ENCODE data around the gene RPTOR.

Gene RPTOR

GRCh38 chr17:80774146-80774545 lies 229.5 kb downstream of the RPTOR start:
- DNase-seq (ENCODE audit: low read depth in 4 of 4, low spot score in 1 of 4): no peak

GRCh38 chr17:80774643-80775281 lies 230.1 kb downstream of the RPTOR start:
- DNase-seq (ENCODE audit: low read depth in 4 of 4, low spot score in 1 of 4): no peak

- no peak for DNase-seq (ENCODE audit: low read depth in 4 of 4, low spot score in 1 of 4)
Observed at GRCh38 chr17:80775863-80776262, 231.2 kb downstream of the RPTOR start.

- DNase-seq (ENCODE audit: low read depth in 4 of 4, low spot score in 1 of 4): no peak
Observed at GRCh38 chr17:80777274-80777673, 232.6 kb downstream of the RPTOR start.

GRCh38 chr17:80778716-80779115 lies 234.1 kb downstream of the RPTOR start:
- no peak for DNase-seq (ENCODE audit: low read depth in 4 of 4, low spot score in 1 of 4)

- DNase-seq (ENCODE audit: low read depth in 4 of 4, low spot score in 1 of 4): no peak
Observed at GRCh38 chr17:80779336-80779735, 234.7 kb downstream of the RPTOR start.

GRCh38 chr17:80779961-80780380 lies 235.3 kb downstream of the RPTOR start:
- DNase-seq (ENCODE audit: low read depth in 4 of 4, low spot score in 1 of 4): no peak

- DNase-seq (ENCODE audit: low read depth in 4 of 4, low spot score in 1 of 4): no peak
Observed at GRCh38 chr17:80780381-80781198, 236.0 kb downstream of the RPTOR start.

- DNase-seq (ENCODE audit: low read depth in 4 of 4, low spot score in 1 of 4): no peak
Observed at GRCh38 chr17:80781211-80781610, 236.6 kb downstream of the RPTOR start.

GRCh38 chr17:80781807-80782277 lies 237.2 kb downstream of the RPTOR start:
- DNase-seq (ENCODE audit: low read depth in 4 of 4, low spot score in 1 of 4): no peak

GRCh38 chr17:80782536-80783427 lies 238.1 kb downstream of the RPTOR start:
- no peak for DNase-seq (ENCODE audit: low read depth in 4 of 4, low spot score in 1 of 4)

- no peak for DNase-seq (ENCODE audit: low read depth in 4 of 4, low spot score in 1 of 4)
Observed at GRCh38 chr17:80783486-80783885, 238.8 kb downstream of the RPTOR start.

- DNase-seq (ENCODE audit: low read depth in 4 of 4, low spot score in 1 of 4): no peak
Observed at GRCh38 chr17:80783971-80784370, 239.3 kb downstream of the RPTOR start.

- no peak for DNase-seq (ENCODE audit: low read depth in 4 of 4, low spot score in 1 of 4)
Observed at GRCh38 chr17:80785477-80786178, 241.0 kb downstream of the RPTOR start.

- no peak for DNase-seq (ENCODE audit: low read depth in 4 of 4, low spot score in 1 of 4)
Observed at GRCh38 chr17:80786470-80786869, 241.8 kb downstream of the RPTOR start.

- no peak for DNase-seq (ENCODE audit: low read depth in 4 of 4, low spot score in 1 of 4)
Observed at GRCh38 chr17:80786887-80787286, 242.2 kb downstream of the RPTOR start.

- no peak for DNase-seq (ENCODE audit: low read depth in 4 of 4, low spot score in 1 of 4)
Observed at GRCh38 chr17:80787881-80788280, 243.2 kb downstream of the RPTOR start.

- no peak for DNase-seq (ENCODE audit: low read depth in 4 of 4, low spot score in 1 of 4)
Observed at GRCh38 chr17:80789356-80789902, 244.8 kb downstream of the RPTOR start.

GRCh38 chr17:80790021-80790765 lies 245.6 kb downstream of the RPTOR start:
- DNase-seq (ENCODE audit: low read depth in 4 of 4, low spot score in 1 of 4): no peak

Data from stimulated activated CD4-positive, alpha-beta T cell treated with anti-CD3 and anti-CD28 coated beads, Interleukin-1b, Interleukin-23, amount 100 ng/mL, for 24 hours (primary cell).